ENCODE results near the gene FBP2.
"Not testable (repeated sequence)": the region's sequence is repeated elsewhere in the genome, so short reads cannot be mapped to it uniquely, and the experiment has no call there.

FBP2 gene

GRCh38 chr9:94563548-94563947, 30.1 kb downstream of the FBP2 start:
- no peak for DNase-seq (ENCODE audit: low read depth)

GRCh38 chr9:94560237-94560636, 33.4 kb downstream of the FBP2 start:
- DNase-seq (ENCODE audit: low read depth), result no peak

- no peak for DNase-seq (ENCODE audit: low read depth)
Measured at GRCh38 chr9:94557376-94557775, 36.2 kb downstream of the FBP2 start.

GRCh38 chr9:94554439-94555331, 38.9 kb downstream of the FBP2 start, which contains the start of gene PCAT7:
Gene PCAT7 (plus strand): TSS chr9:94555083.
- DNase-seq (ENCODE audit: low read depth), result no peak

- DNase-seq (ENCODE audit: low read depth), result no peak
Measured at GRCh38 chr9:94554078-94554438, 39.6 kb downstream of the FBP2 start.

- no peak for DNase-seq (ENCODE audit: low read depth)
Measured at GRCh38 chr9:94553029-94553938, 40.3 kb downstream of the FBP2 start.

- no peak for DNase-seq (ENCODE audit: low read depth)
Measured at GRCh38 chr9:94545940-94546339, 47.7 kb downstream of the FBP2 start.

- DNase-seq (ENCODE audit: low read depth), result not testable (repeated sequence)
Measured at GRCh38 chr9:94544335-94544734, 49.3 kb downstream of the FBP2 start.

GRCh38 chr9:94538908-94539307, 54.7 kb downstream of the FBP2 start:
- no peak for DNase-seq (ENCODE audit: low read depth)

- peak; percentile 11 for DNase-seq (ENCODE audit: low read depth)
Measured at GRCh38 chr9:94534901-94535300, 58.7 kb downstream of the FBP2 start.

- DNase-seq (ENCODE audit: low read depth), result no peak
Measured at GRCh38 chr9:94533601-94534000, 60.0 kb downstream of the FBP2 start.

GRCh38 chr9:94533155-94533554, 60.5 kb downstream of the FBP2 start:
- DNase-seq (ENCODE audit: low read depth), result no peak

GRCh38 chr9:94528886-94529285, 64.7 kb downstream of the FBP2 start:
- no peak for DNase-seq (ENCODE audit: low read depth)

GRCh38 chr9:94526951-94527350, 66.7 kb downstream of the FBP2 start:
- no peak for DNase-seq (ENCODE audit: low read depth)

GRCh38 chr9:94526271-94526670, 67.4 kb downstream of the FBP2 start:
- no peak for DNase-seq (ENCODE audit: low read depth)

- DNase-seq (ENCODE audit: low read depth), result no peak
Measured at GRCh38 chr9:94525396-94526035, 68.1 kb downstream of the FBP2 start.

GRCh38 chr9:94517254-94517653, 76.4 kb downstream of the FBP2 start:
- no peak for DNase-seq (ENCODE audit: low read depth)

- no peak for DNase-seq (ENCODE audit: low read depth)
Measured at GRCh38 chr9:94514722-94515121, 78.9 kb downstream of the FBP2 start.

GRCh38 chr9:94511955-94512265, 81.7 kb downstream of the FBP2 start:
- DNase-seq (ENCODE audit: low read depth), result no peak

- DNase-seq (ENCODE audit: low read depth), result no peak
Measured at GRCh38 chr9:94511134-94511954, 82.3 kb downstream of the FBP2 start.

Data from stromal cell of bone marrow (primary cell).